ENCODE data around the gene OR52J3. TPM values are rescaled to one million over a fixed set of nuclear protein-coding genes. Genes with fewer than 3 reads are reported as not detected.

The OR52J3 gene
- total and polyA plus RNA-seq, 10 of the 15 experiments (the other 5 are each of a cell fraction or from before 2014, with no cell fraction given), result not detected

GRCh38 chr11:5004424-5005274 lies 41.7 kb upstream of the OR52J3 start (continued):
- TF ChIP-seq JUND (IDR thresholded peaks at IDR 0.05; ENCODE audit: low read depth, low read length) (no peak), ZBTB11 (CRISPR knock-in tag; IDR thresholded peaks at IDR 0.05) (no peak), SMC3 (IDR thresholded peaks at IDR 0.05; ENCODE audit: borderline replicate concordance, low read length) (peak; percentile 61; the same call in 1 of the 2 replicates), TCF12 (IDR thresholded peaks at IDR 0.05; ENCODE audit: low read depth, low read length) (no peak)

GRCh38 chr11:5007561-5007960 lies 38.8 kb upstream of the OR52J3 start:
- in situ Hi-C loops (cut with MboI), result loop anchor here (10.0 kb wide), 1 partner anchor 823 kb away; no protein-coding TSS in a partner anchor
- FAIRE-seq, result no peak
- peak; percentile 52 for ATAC-seq
- BruUV-seq (replicated peaks), result no TSS peak
- Histone ChIP-seq H3K36me3 (ENCODE audit: control insufficient read depth in 2 of 2, insufficient read depth in 2 of 2, low read length in 1 of 2) (no peaks in the 10 kb centered on the region), H3K9ac (ENCODE audit: control insufficient read depth, insufficient read depth, low read length) (no peak overlapping the region), H3K79me2 (ENCODE audit: control insufficient read depth, insufficient read depth, low read length) (no peaks in the 10 kb centered on the region), H3K27me3 (replicated peaks in 1 of 2; ENCODE audit: control insufficient read depth in 2 of 2, insufficient read depth in 2 of 2, low read length in 1 of 2) (no peaks in the 10 kb centered on the region; a peak in 1 of 4 replicates), H3K9me3 (replicated peaks; ENCODE audit: control insufficient read depth, insufficient read depth, low read length) (no peaks in the 10 kb centered on the region), H3K4me3 (no peak overlapping the region), H2AFZ (ENCODE audit: control insufficient read depth, low read depth, low read length) (no peak overlapping the region), H3K4me1 (ENCODE audit: control insufficient read depth, insufficient read depth, low read length) (no peaks in the 10 kb centered on the region), H3K27ac (ENCODE audit: control insufficient read depth, insufficient read depth) (no peak overlapping the region), H3K4me2 (ENCODE audit: control insufficient read depth, insufficient read depth) (no peak overlapping the region), H4K20me1 (ENCODE audit: control insufficient read depth, insufficient read depth) (no peaks in the 10 kb centered on the region)
- ChIA-PET RAD21 (ENCODE audit: unreplicated experiment) (no interaction called here), POLR2A (no interaction called here), CTCF (interaction anchor here (1.7 to 2.0 kb wide), 2 partner anchors 371 to 381 kb away, joined by 5 to 6 read pairs; partner anchors contain the start of gene OR51D1), SMC1A (ENCODE audit: uncharacterized antibody, unreplicated experiment) (interaction anchor here (0.9 kb wide), 1 partner anchor 371 kb away, joined by 4 read pairs; no protein-coding TSS in a partner anchor)
- 54% methylated on average over 2 of the region's 2 CpGs for WGBS (ENCODE audit: insufficient coverage, insufficient replicate concordance, low lambda C conversion rate, missing lambda C conversion rate)
- no peak for TF ChIP-seq TARDBP (IDR thresholded peaks at IDR 0.05; ENCODE audit: borderline replicate concordance)
- no peak for TF ChIP-seq PAX5 (IDR thresholded peaks at IDR 0.05; ENCODE audit: borderline replicate concordance, low read depth, low read length)
- TF ChIP-seq PKNOX1 (IDR thresholded peaks at IDR 0.05), result peak; percentile 77
- peak; percentile 24 for TF ChIP-seq PBX3 (IDR thresholded peaks at IDR 0.05; ENCODE audit: insufficient replicate concordance, low read depth, low read length)
- intact Hi-C loops (cut with micrococcal nuclease; ENCODE audit: unreplicated experiment), result no loop called here
- DNase-seq (ENCODE audit: low read depth, low spot score), result no peak
